ENCODE results near the gene CDH22.

The CDH22 gene

GRCh38 chr20:46220455-46221207 lies 87.7 kb downstream of the CDH22 start:
- peaks cover 17% of the 10 kb centered on the region for H3K27me3 ChIP-seq (ENCODE audit: low read depth, low read length)
- H3K9ac ChIP-seq (ENCODE audit: low read length), result no peak overlapping the region
- no peaks in the 10 kb centered on the region for H3K79me2 ChIP-seq (ENCODE audit: low read length)
- H3K36me3 ChIP-seq (replicated peaks; ENCODE audit: low read depth, low read length), result no peaks in the 10 kb centered on the region
- no peak overlapping the region for H3K27ac ChIP-seq (ENCODE audit: low read length)
- H3K4me3 ChIP-seq (ENCODE audit: low read length), result no peak overlapping the region
- TF ChIP-seq, protein P1, sequence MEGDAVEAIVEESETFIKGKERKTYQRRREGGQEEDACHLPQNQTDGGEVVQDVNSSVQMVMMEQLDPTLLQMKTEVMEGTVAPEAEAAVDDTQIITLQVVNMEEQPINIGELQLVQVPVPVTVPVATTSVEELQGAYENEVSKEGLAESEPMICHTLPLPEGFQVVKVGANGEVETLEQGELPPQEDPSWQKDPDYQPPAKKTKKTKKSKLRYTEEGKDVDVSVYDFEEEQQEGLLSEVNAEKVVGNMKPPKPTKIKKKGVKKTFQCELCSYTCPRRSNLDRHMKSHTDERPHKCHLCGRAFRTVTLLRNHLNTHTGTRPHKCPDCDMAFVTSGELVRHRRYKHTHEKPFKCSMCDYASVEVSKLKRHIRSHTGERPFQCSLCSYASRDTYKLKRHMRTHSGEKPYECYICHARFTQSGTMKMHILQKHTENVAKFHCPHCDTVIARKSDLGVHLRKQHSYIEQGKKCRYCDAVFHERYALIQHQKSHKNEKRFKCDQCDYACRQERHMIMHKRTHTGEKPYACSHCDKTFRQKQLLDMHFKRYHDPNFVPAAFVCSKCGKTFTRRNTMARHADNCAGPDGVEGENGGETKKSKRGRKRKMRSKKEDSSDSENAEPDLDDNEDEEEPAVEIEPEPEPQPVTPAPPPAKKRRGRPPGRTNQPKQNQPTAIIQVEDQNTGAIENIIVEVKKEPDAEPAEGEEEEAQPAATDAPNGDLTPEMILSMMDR (IDR thresholded peaks at IDR 0.05; ENCODE audit: low read depth, low read length), result no peak
- no peak for TF ChIP-seq EZH2phosphoT487 (IDR thresholded peaks at IDR 0.05; ENCODE audit: low read depth)
- H3K4me1 ChIP-seq (ENCODE audit: low read length), result peaks cover 5% of the 10 kb centered on the region; the same call in 1 of the 2 replicates
- no peak overlapping the region for H3K4me2 ChIP-seq (ENCODE audit: low read length)
- H3K9me3 ChIP-seq (ENCODE audit: insufficient read depth, low read length), result no peaks in the 10 kb centered on the region
- H2AFZ ChIP-seq (ENCODE audit: low read depth, low read length), result no peak overlapping the region
- H4K20me1 ChIP-seq (ENCODE audit: insufficient read depth, low read length), result no peaks in the 10 kb centered on the region

GRCh38 chr20:46219920-46220319 lies 88.4 kb downstream of the CDH22 start:
- Histone ChIP-seq H3K79me2 (ENCODE audit: low read length) (no peaks in the 10 kb centered on the region), H3K27me3 (ENCODE audit: low read depth, low read length) (peaks cover 14% of the 10 kb centered on the region), H3K27ac (ENCODE audit: low read length) (no peak overlapping the region), H3K9me3 (ENCODE audit: insufficient read depth, low read length) (no peaks in the 10 kb centered on the region), H3K4me2 (ENCODE audit: low read length) (no peak overlapping the region), H4K20me1 (ENCODE audit: insufficient read depth, low read length) (no peaks in the 10 kb centered on the region), H2AFZ (ENCODE audit: low read depth, low read length) (no peak overlapping the region), H3K36me3 (replicated peaks; ENCODE audit: low read depth, low read length) (no peaks in the 10 kb centered on the region), H3K4me3 (ENCODE audit: low read length) (no peak overlapping the region), H3K9ac (ENCODE audit: low read length) (no peak overlapping the region), H3K4me1 (ENCODE audit: low read length) (peaks cover 5% of the 10 kb centered on the region; the same call in 1 of the 2 replicates)
- TF ChIP-seq, protein P1 (IDR thresholded peaks at IDR 0.05; ENCODE audit: low read depth, low read length), result no peak
- no peak for TF ChIP-seq EZH2phosphoT487 (IDR thresholded peaks at IDR 0.05; ENCODE audit: low read depth)

DNA sequence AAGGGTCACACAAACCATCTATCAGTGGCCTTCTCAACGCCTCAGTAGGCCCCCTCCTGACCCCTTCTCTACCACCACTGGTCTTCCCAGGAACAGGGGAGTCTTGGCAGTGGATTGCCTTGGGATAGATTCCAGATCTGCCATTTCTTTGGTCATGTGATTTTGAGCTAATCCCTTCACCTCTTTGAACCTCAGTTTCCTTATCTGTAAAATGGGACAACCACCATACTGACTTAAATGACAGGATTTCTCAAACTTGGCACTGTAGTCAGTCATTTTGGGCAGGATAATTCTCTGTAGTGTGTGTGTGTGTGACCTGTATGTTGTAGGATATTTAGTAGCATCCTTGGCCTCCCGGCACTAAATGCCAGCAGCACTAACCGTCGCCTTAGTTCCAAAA lies 89.1 kb downstream of the CDH22 start:
- no peaks in the 10 kb centered on the region for H3K9me3 ChIP-seq (ENCODE audit: insufficient read depth, low read length)
- H3K27me3 ChIP-seq (ENCODE audit: low read depth, low read length), result peaks cover 14% of the 10 kb centered on the region
- no peaks in the 10 kb centered on the region for H4K20me1 ChIP-seq (ENCODE audit: insufficient read depth, low read length)
- no peak overlapping the region for H2AFZ ChIP-seq (ENCODE audit: low read depth, low read length)
- no peaks in the 10 kb centered on the region for H3K36me3 ChIP-seq (replicated peaks; ENCODE audit: low read depth, low read length)
- peaks cover 5% of the 10 kb centered on the region; the same call in 1 of the 2 replicates for H3K4me1 ChIP-seq (ENCODE audit: low read length)
- no peak overlapping the region for H3K4me2 ChIP-seq (ENCODE audit: low read length)
- H3K79me2 ChIP-seq (ENCODE audit: low read length), result no peaks in the 10 kb centered on the region
- TF ChIP-seq, protein P1 (IDR thresholded peaks at IDR 0.05; ENCODE audit: low read depth, low read length), result no peak
- no peak for TF ChIP-seq EZH2phosphoT487 (IDR thresholded peaks at IDR 0.05; ENCODE audit: low read depth)
- H3K4me3 ChIP-seq (ENCODE audit: low read length), result no peak overlapping the region
- no peak overlapping the region for H3K9ac ChIP-seq (ENCODE audit: low read length)
- H3K27ac ChIP-seq (ENCODE audit: low read length), result no peak overlapping the region

GRCh38 chr20:46218656-46219055 lies 89.6 kb downstream of the CDH22 start:
- H4K20me1 ChIP-seq (ENCODE audit: insufficient read depth, low read length), result no peaks in the 10 kb centered on the region
- H3K9me3 ChIP-seq (ENCODE audit: insufficient read depth, low read length), result no peaks in the 10 kb centered on the region
- H3K4me3 ChIP-seq (ENCODE audit: low read length), result no peak overlapping the region
- no peaks in the 10 kb centered on the region for H3K36me3 ChIP-seq (replicated peaks; ENCODE audit: low read depth, low read length)
- peaks cover 17% of the 10 kb centered on the region for H3K27me3 ChIP-seq (ENCODE audit: low read depth, low read length)
- H3K27ac ChIP-seq (ENCODE audit: low read length), result no peak overlapping the region
- TF ChIP-seq, protein P1 (IDR thresholded peaks at IDR 0.05; ENCODE audit: low read depth, low read length), result no peak
- no peak for TF ChIP-seq EZH2phosphoT487 (IDR thresholded peaks at IDR 0.05; ENCODE audit: low read depth)
- peaks cover 5% of the 10 kb centered on the region; the same call in 1 of the 2 replicates for H3K4me1 ChIP-seq (ENCODE audit: low read length)
- H3K9ac ChIP-seq (ENCODE audit: low read length), result no peak overlapping the region
- no peaks in the 10 kb centered on the region for H3K79me2 ChIP-seq (ENCODE audit: low read length)
- H2AFZ ChIP-seq (ENCODE audit: low read depth, low read length), result no peak overlapping the region
- no peak overlapping the region for H3K4me2 ChIP-seq (ENCODE audit: low read length)
